IMR-90 (cell line): ENCODE results near the gene ELOVL1. TPM values are rescaled to one million over a fixed set of nuclear protein-coding genes. Genes with fewer than 3 reads are reported as not detected.

Experiments used
- ATAC-seq: fragments of 200-7000 bp; cut with Tn5 transposase; 2 replicates; pipeline ENCODE4 v1.9.1; 2020; ENCODE audit warnings: low read depth, mild to moderate bottlenecking, moderate library complexity
- BruUV-seq: library from RNA; stranded (reverse); fragments of 400-500 nt; replicated peaks from 2 replicates; lab custom pipeline; 2021; lab: Mats Ljungman, UMichigan
- CTCF ChIA-PET: fragments of 300-600 bp; formaldehyde crosslinking; extraction: SDS; loops from one replicate; lab custom pipeline; 2021; ENCODE audit warnings: antibody characterized with exemption; lab: Yijun Ruan, JAX
- POLR2A ChIA-PET: fragments of 300-600 bp; sonication (Branson Sonifier 250); formaldehyde crosslinking; loops from one replicate; lab custom pipeline; 2022; ENCODE audit warnings: antibody characterized with exemption; ENCODE audit not compliant: unreplicated experiment; lab: Charles Lee
- DNase-seq: peaks from one replicate; pipeline ENCODE4 v3.0.0; 2013
- H2AFZ ChIP-seq: replicated peaks from 2 replicates; pipeline ENCODE3; 2013; ENCODE audit warnings: low read length, mild to moderate bottlenecking; ENCODE audit not compliant: poor library complexity
- H2AK5ac ChIP-seq: 2 replicates; pipeline ENCODE4 v1.6.1; 2013; ENCODE audit warnings: low read depth, low read length, inconsistent platforms
- H2AK9ac ChIP-seq: replicated peaks from 2 replicates; pipeline ENCODE3; 2013; ENCODE audit warnings: mild to moderate bottlenecking, low read depth, low read length, moderate library complexity; ENCODE audit not compliant: poor library complexity
- H2BK120ac ChIP-seq: 2 replicates; pipeline ENCODE4 v1.6.1; 2013; ENCODE audit warnings: low read depth, low read length, inconsistent platforms
- H2BK15ac ChIP-seq: 3 replicates; pipeline ENCODE4 v1.6.1; 2013; ENCODE audit warnings: low read depth, low read length, inconsistent platforms
- H2BK20ac ChIP-seq: 2 replicates; pipeline ENCODE4 v1.6.1; 2013; ENCODE audit warnings: low read depth, mild to moderate bottlenecking, inconsistent platforms, low read length, moderate library complexity
- H2BK5ac ChIP-seq: 2 replicates; pipeline ENCODE4 v1.6.1; 2013; ENCODE audit warnings: mild to moderate bottlenecking, low read depth, low read length, inconsistent platforms; ENCODE audit not compliant: poor library complexity, severe bottlenecking
- H3K14ac ChIP-seq: replicated peaks from 2 replicates; pipeline ENCODE4 v1.6.1; 2013; ENCODE audit warnings: low read depth, low read length, inconsistent platforms
- H3K18ac ChIP-seq: 2 replicates; pipeline ENCODE4 v1.6.1; 2013; ENCODE audit warnings: low read depth, low read length, control low read depth
- H3K23ac ChIP-seq: 2 replicates; pipeline ENCODE4 v1.6.1; 2013; ENCODE audit warnings: low read depth, low read length, inconsistent platforms
- H3K27ac ChIP-seq: 2 replicates; pipeline ENCODE4 v1.5.1; 2013; ENCODE audit warnings: mild to moderate bottlenecking, control low read depth, low read length; ENCODE audit not compliant: insufficient read depth
- H3K27me3 ChIP-seq: 2 replicates; pipeline ENCODE4 v1.6.1; 2013; ENCODE audit warnings: low read length; ENCODE audit not compliant: control insufficient read depth, insufficient read depth
- H3K36me3 ChIP-seq: 2 replicates; pipeline ENCODE4 v1.6.1; 2013; ENCODE audit warnings: low read length, mixed read lengths; ENCODE audit not compliant: control insufficient read depth, insufficient read depth
- H3K4ac ChIP-seq: 2 replicates; pipeline ENCODE4 v1.6.1; 2013; ENCODE audit warnings: low read depth, low read length, inconsistent platforms
- H3K4me1 ChIP-seq: 2 replicates; pipeline ENCODE4 v1.6.1; 2013; ENCODE audit warnings: low read length, mixed read lengths; ENCODE audit not compliant: control insufficient read depth, insufficient read depth
- H3K4me2 ChIP-seq: 2 replicates; pipeline ENCODE4 v1.6.1; 2013; ENCODE audit warnings: low read depth, mild to moderate bottlenecking, control low read depth, low read length, moderate library complexity
- H3K4me3 ChIP-seq: 2 replicates; pipeline ENCODE4 v1.5.1; 2013; ENCODE audit warnings: low read depth, mild to moderate bottlenecking, control low read depth, low read length, moderate library complexity; ENCODE audit not compliant: insufficient read depth
- H3K56ac ChIP-seq: 2 replicates; pipeline ENCODE4 v1.6.1; 2013; ENCODE audit warnings: low read length, inconsistent platforms; ENCODE audit not compliant: insufficient read depth; ENCODE audit errors: extremely low read depth
- H3K79me1 ChIP-seq, 2 experiments: 2 replicates each; pipeline ENCODE4 v1.6.1; 2013; ENCODE audit warnings: low read length in 2 of 2, inconsistent platforms in 1 of 2, low read depth in 1 of 2
- H3K9ac ChIP-seq: 2 replicates; pipeline ENCODE4 v1.6.1; 2013; ENCODE audit warnings: low read depth, low read length, control low read depth
- H3K9me1 ChIP-seq: 2 replicates; pipeline ENCODE4 v1.6.1; 2013; ENCODE audit warnings: low read length, inconsistent platforms; ENCODE audit not compliant: insufficient read depth
- H3K9me3 ChIP-seq: 2 replicates; pipeline ENCODE4 v1.6.1; 2013; ENCODE audit warnings: low read length; ENCODE audit not compliant: control insufficient read depth, insufficient read depth
- H4K20me1 ChIP-seq: 2 replicates; pipeline ENCODE4 v1.6.1; 2013; ENCODE audit warnings: low read length, inconsistent platforms; ENCODE audit not compliant: insufficient read depth
- H4K5ac ChIP-seq: 2 replicates; pipeline ENCODE4 v1.6.1; 2013; ENCODE audit warnings: mild to moderate bottlenecking, low read depth, low read length, control low read depth
- H4K8ac ChIP-seq, 2 experiments: 2 replicates each; pipeline ENCODE4 v1.6.1; 2013; ENCODE audit warnings: low read depth in 2 of 2, low read length in 2 of 2, control low read depth in 1 of 2, inconsistent platforms in 1 of 2
- H4K91ac ChIP-seq: 2 replicates; pipeline ENCODE4 v1.6.1; 2013; ENCODE audit warnings: low read depth, low read length, inconsistent platforms; ENCODE audit not compliant: insufficient read depth
- BHLHE40 ChIP-seq: fragments of 150-350 bp; IDR thresholded peaks from 2 replicates; pipeline ENCODE4 v1.6.1; 2016; ENCODE audit warnings: mild to moderate bottlenecking, low read depth, low read length
- CEBPB ChIP-seq: IDR thresholded peaks from 2 replicates; pipeline ENCODE4 v1.6.1; 2012; ENCODE audit warnings: low read depth, low read length, improper control_type of control experiment
- CHD1 ChIP-seq: IDR thresholded peaks from 2 replicates; pipeline ENCODE4 v1.6.1; 2012; ENCODE audit warnings: low read depth, low read length, improper control_type of control experiment
- ELK1 ChIP-seq: fragments of 150-350 bp; IDR thresholded peaks from 2 replicates; pipeline ENCODE4 v1.6.1; 2016; ENCODE audit warnings: low read depth, mild to moderate bottlenecking, low read length, moderate library complexity, borderline replicate concordance
- FOS ChIP-seq: fragments of 150-350 bp; IDR thresholded peaks from 2 replicates; pipeline ENCODE4 v1.6.1; 2016; ENCODE audit warnings: low read depth, low read length
- MAFK ChIP-seq: IDR thresholded peaks from 2 replicates; pipeline ENCODE4 v1.6.1; 2012; ENCODE audit warnings: low read depth, low read length, improper control_type of control experiment
- MAZ ChIP-seq: IDR thresholded peaks from 2 replicates; pipeline ENCODE4 v1.6.1; 2012; ENCODE audit warnings: low read depth, mild to moderate bottlenecking, low read length, improper control_type of control experiment, moderate library complexity, borderline replicate concordance
- MXI1 ChIP-seq: IDR thresholded peaks from 2 replicates; pipeline ENCODE4 v1.6.1; 2012; ENCODE audit warnings: low read depth, mild to moderate bottlenecking, low read length, moderate library complexity, borderline replicate concordance
- NFE2L2 ChIP-seq: fragments of 150-350 bp; IDR thresholded peaks from 2 replicates; pipeline ENCODE4 v1.6.1; 2016; ENCODE audit warnings: low read depth, mild to moderate bottlenecking, low read length
- POLR2A ChIP-seq: IDR thresholded peaks from 2 replicates; pipeline ENCODE4 v1.6.1; 2012; ENCODE audit warnings: mild to moderate bottlenecking, low read depth, low read length
- RAD21 ChIP-seq: IDR thresholded peaks from 2 replicates; pipeline ENCODE4 v1.6.1; 2012; ENCODE audit warnings: low read length, improper control_type of control experiment
- RCOR1 ChIP-seq: IDR thresholded peaks from 2 replicates; pipeline ENCODE4 v1.6.1; 2012; ENCODE audit warnings: mild to moderate bottlenecking, low read length, improper control_type of control experiment; ENCODE audit not compliant: insufficient replicate concordance
- RFX5 ChIP-seq: IDR thresholded peaks from 2 replicates; pipeline ENCODE4 v1.8.0; 2012; ENCODE audit warnings: low read depth, mild to moderate bottlenecking, low read length, moderate library complexity
- SMC3 ChIP-seq: fragments of 150-350 bp; IDR thresholded peaks from 2 replicates; pipeline ENCODE4 v1.6.1; 2016; ENCODE audit warnings: low read depth, mild to moderate bottlenecking, antibody characterized with exemption, low read length, moderate library complexity
- USF2 ChIP-seq: fragments of 150-350 bp; IDR thresholded peaks from 2 replicates; pipeline ENCODE4 v1.6.1; 2017; ENCODE audit warnings: mild to moderate bottlenecking, antibody characterized with exemption, low read length, low read depth
- WGBS, 2 experiments: methylation state at CpG; one replicate each; pipeline versions ENCODE4 v1.1.5 to v1.1.7; 2013; ENCODE audit warnings: missing lambda C conversion rate in 2 of 2; ENCODE audit not compliant: insufficient read length in 1 of 2; ENCODE audit errors: extremely low coverage in 2 of 2; 5-methylcytosine and 5-hydroxymethylcytosine counted together
- dilution Hi-C: fragments of 300-500 bp; cut with HindIII; formaldehyde crosslinking; loops from one replicate; pipeline ENCODE4 v1.14.3; 2018; ENCODE audit warnings: low sequenced_read_pairs; ENCODE audit not compliant: unreplicated experiment
- in situ Hi-C: fragments of 300-500 bp; cut with MboI; formaldehyde crosslinking; loops from 3 replicates; pipeline ENCODE4 v1.14.3; 2019; ENCODE audit warnings: low sequenced_read_pairs, inconsistent platforms, mixed read lengths
- intact Hi-C: fragments of 100-400 bp; cut with micrococcal nuclease; formaldehyde crosslinking; loops from 2 replicates; pipeline ENCODE4 v1.10.0; 2022
- polyA plus RNA-seq, 3 experiments: library from polyadenylated mRNA; depleted of rRNA; stranded (reverse); fragments of >200 nt; gene quantifications; 2 replicates each; pipeline ENCODE4 v1.2.3, GENCODE V29; 2012; ENCODE audit warnings: low replicate concordance in 1 of 3
- total RNA-seq: library from RNA; depleted of rRNA; stranded (reverse); fragments of >200 nt; gene quantifications from 2 replicates; pipeline ENCODE4 v1.2.3, GENCODE V29; 2012
- TF ChIP-seq, protein P1 (sequence below): conservative IDR thresholded peaks from 2 replicates; pipeline ENCODE4 v1.5.1; 2012; ENCODE audit warnings: mild to moderate bottlenecking, low read depth, low read length, improper control_type of control experiment

The ELOVL1 gene
- total and polyA plus RNA-seq, 2 of the 4 experiments (the other 2 are of a cell fraction) = 88.9 to 211 TPM

- intact Hi-C loops (no loop called here), in situ Hi-C loops (loop anchor here (10.0 kb wide), 1 partner anchor 120 kb away; no protein-coding TSS in a partner anchor), dilution Hi-C loops (no loop called here)
- Histone ChIP-seq H3K4ac (peak overlapping the region; percentile 24; the same call in 1 of the 2 replicates), H2AFZ (peak overlapping the region; percentile 25), H2BK20ac (peak overlapping the region; percentile 36; the same call in 1 of the 2 replicates), H3K4me2 (no peak overlapping the region), H3K27me3 (no peaks in the 10 kb centered on the region), H3K4me3 (no peak overlapping the region), H2BK15ac (peak overlapping the region; percentile 71; the same call in 1 of the 3 replicates), H4K91ac (peak overlapping the region; percentile 17; the same call in 1 of the 2 replicates), H3K18ac (no peak overlapping the region), H4K20me1 (peaks cover 3% of the 10 kb centered on the region; the same call in 1 of the 2 replicates), H3K56ac (no peak overlapping the region), H4K5ac (no peak overlapping the region), H2BK5ac (no peak overlapping the region), H3K9me1 (peaks cover 5% of the 10 kb centered on the region), H3K9me3 (no peaks in the 10 kb centered on the region), H3K27ac (no peak overlapping the region), H3K4me1 (peaks cover 12% of the 10 kb centered on the region), H3K9ac (no peak overlapping the region), H3K79me1 (peaks cover 0 to 8% of the 10 kb centered on the region in 2 experiments; a peak in 2 of 4 replicates), H4K8ac (peak overlapping the region in 1 of 2 experiments; percentile 17; a peak in 1 of 4 replicates), H3K23ac (no peak overlapping the region), H3K14ac (no peak overlapping the region), H2BK120ac (no peak overlapping the region), H2AK9ac (peak overlapping the region; percentile 75), H3K36me3 (no peaks in the 10 kb centered on the region), H2AK5ac (peak overlapping the region; percentile 62; the same call in 1 of the 2 replicates)
- ATAC-seq (no peak), DNase-seq (peak; percentile 48)
- no TSS peak for BruUV-seq
- TF ChIP-seq MXI1 (no peak), CHD1 (no peak), SMC3 (no peak), RFX5 (no peak), MAFK (no peak), MAZ (no peak), BHLHE40 (no peak), ELK1 (no peak), FOS (no peak), POLR2A (no peak), RAD21 (no peak), USF2 (no peak), NFE2L2 (no peak), CEBPB (no peak), RCOR1 (no peak)
- TF ChIP-seq, protein P1, sequence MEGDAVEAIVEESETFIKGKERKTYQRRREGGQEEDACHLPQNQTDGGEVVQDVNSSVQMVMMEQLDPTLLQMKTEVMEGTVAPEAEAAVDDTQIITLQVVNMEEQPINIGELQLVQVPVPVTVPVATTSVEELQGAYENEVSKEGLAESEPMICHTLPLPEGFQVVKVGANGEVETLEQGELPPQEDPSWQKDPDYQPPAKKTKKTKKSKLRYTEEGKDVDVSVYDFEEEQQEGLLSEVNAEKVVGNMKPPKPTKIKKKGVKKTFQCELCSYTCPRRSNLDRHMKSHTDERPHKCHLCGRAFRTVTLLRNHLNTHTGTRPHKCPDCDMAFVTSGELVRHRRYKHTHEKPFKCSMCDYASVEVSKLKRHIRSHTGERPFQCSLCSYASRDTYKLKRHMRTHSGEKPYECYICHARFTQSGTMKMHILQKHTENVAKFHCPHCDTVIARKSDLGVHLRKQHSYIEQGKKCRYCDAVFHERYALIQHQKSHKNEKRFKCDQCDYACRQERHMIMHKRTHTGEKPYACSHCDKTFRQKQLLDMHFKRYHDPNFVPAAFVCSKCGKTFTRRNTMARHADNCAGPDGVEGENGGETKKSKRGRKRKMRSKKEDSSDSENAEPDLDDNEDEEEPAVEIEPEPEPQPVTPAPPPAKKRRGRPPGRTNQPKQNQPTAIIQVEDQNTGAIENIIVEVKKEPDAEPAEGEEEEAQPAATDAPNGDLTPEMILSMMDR = no peak
- WGBS, 2 experiments = no CpG with 5 or more reads among the region's 2 CpGs
- POLR2A ChIA-PET = no interaction called here
- CTCF ChIA-PET = no interaction called here
These were observed 12.9 kb downstream of the ELOVL1 start for GRCh38 chr1:43354936-43355335.
